Stimulated activated naive CD4-positive, alpha-beta T cell treated with Interleukin-2 at 50 U/mL for 16 hours (primary cell): Measurements from ENCODE around the gene C22orf39.

Source experiments
- DNase-seq: peaks from one replicate; lab custom pipeline; 2025; lab: John Stamatoyannopoulos, UW

C22orf39 gene

GRCh38 chr22:19477321-19478044, 30.0 kb upstream of the C22orf39 start:
- DNase-seq, result no peak

- DNase-seq, result no peak
Observed at GRCh38 chr22:19476023-19476422, 28.5 kb upstream of the C22orf39 start.

- no peak for DNase-seq
Observed at GRCh38 chr22:19473578-19473977, 26.1 kb upstream of the C22orf39 start.

- no peak for DNase-seq
Observed at GRCh38 chr22:19472233-19472632, 24.7 kb upstream of the C22orf39 start.

- DNase-seq, result no peak
Observed at GRCh38 chr22:19471572-19471971, 24.1 kb upstream of the C22orf39 start.

GRCh38 chr22:19470010-19470409, 22.5 kb upstream of the C22orf39 start:
- DNase-seq, result no peak

DNA sequence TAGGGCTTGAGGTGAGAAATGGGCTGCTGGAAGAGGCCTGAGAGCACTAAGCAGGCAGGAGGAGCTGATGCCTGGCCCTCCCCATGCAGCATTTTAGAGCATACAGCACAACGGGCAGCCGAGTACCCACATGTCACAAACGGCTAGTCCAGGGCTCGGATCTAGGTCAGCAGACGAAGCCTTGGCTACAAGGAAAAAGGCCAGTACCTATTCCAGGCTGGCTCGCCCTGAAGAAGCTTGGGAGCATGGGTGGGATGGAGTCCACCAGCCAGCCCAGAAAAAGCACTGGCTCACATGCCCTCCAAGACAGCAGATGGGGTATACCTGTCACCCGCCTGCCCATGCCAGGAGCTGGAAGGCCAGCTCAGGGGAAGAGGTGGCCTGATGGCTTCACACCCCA, 21.9 kb upstream of the C22orf39 start:
- DNase-seq, result no peak

- no peak for DNase-seq
Observed at GRCh38 chr22:19467912-19468311, 20.4 kb upstream of the C22orf39 start.

GRCh38 chr22:19466848-19467752, 19.6 kb upstream of the C22orf39 start:
- no peak for DNase-seq

- DNase-seq, result no peak
Observed at GRCh38 chr22:19466126-19466716, 18.7 kb upstream of the C22orf39 start.

GRCh38 chr22:19464975-19465374, 17.5 kb upstream of the C22orf39 start:
- DNase-seq, result no peak

- no peak for DNase-seq
Observed at GRCh38 chr22:19464546-19464945, 17.0 kb upstream of the C22orf39 start.

- no peak for DNase-seq
Observed at GRCh38 chr22:19463491-19464469, 16.3 kb upstream of the C22orf39 start.

DNA sequence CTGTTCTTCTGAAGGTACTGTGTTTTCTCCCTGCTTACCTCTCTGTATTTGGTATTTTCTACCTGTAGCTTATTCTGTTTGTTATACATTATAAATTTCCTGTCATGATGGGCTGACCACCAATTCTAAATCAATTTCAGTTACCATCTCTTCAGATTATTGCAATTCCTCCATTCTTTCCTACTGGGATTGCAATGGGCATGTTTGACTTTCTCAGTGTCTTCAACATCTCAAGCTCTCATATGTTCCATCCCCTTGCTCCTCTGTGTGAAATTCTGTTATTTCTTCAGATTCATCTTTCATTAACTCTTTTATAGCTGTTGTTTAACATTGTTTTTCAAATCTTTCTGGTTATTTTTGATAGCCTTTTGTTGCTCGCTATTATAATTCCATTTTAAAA, 15.5 kb upstream of the C22orf39 start:
- DNase-seq, result no peak

DNA sequence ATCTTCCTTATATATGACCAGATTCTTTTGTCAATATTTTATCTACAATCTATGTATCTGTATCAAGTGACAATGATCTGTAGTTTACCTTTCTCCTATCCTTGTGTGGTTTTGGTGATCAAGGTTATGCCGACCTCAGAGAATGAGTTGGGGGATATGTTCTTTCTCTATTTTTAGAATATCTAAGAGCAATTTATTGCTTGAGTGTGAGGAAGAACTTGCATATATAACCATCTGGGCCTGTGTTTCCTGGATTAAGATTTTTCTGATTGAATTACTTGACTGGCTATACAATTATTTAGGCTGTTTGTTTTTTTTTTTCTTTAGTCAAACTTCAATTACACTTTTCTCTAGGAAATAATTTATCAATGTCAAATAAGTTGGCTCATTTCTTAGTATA, 14.0 kb upstream of the C22orf39 start:
- no peak for DNase-seq

- DNase-seq, result no peak
Observed at GRCh38 chr22:19460036-19460435, 12.5 kb upstream of the C22orf39 start.

DNA sequence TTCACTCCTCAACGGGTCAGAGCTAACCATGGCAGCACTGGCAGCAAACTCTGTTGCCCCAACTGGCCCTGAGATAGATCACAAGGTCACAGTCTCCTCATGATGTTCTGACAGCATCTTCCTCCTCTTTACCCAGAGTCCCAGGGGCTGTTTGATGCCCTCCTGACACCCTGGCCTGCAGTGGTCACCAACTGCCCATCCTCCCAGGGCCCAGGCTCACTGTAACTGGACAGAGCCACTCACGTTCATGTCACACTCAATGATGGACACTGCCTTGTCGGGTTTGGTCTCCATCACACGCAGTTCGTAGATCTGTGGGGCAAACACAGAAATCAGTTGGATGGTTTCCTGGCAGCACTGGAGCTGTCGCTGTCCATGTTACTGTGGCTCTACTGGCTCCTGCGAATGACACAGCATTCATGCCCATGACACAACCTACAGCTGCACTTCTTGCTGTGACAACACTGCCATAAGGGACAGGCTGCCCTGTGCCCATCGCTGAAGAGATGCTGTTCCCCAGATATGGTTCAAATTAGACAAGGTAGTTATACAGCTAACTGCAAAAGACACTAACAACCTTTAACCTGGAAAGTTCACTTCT, 10.4 kb upstream of the C22orf39 start:
- no peak for DNase-seq

GRCh38 chr22:19456541-19456940, 9.0 kb upstream of the C22orf39 start:
- DNase-seq, result no peak

GRCh38 chr22:19455585-19456370, 8.3 kb upstream of the C22orf39 start:
- DNase-seq, result no peak

DNA sequence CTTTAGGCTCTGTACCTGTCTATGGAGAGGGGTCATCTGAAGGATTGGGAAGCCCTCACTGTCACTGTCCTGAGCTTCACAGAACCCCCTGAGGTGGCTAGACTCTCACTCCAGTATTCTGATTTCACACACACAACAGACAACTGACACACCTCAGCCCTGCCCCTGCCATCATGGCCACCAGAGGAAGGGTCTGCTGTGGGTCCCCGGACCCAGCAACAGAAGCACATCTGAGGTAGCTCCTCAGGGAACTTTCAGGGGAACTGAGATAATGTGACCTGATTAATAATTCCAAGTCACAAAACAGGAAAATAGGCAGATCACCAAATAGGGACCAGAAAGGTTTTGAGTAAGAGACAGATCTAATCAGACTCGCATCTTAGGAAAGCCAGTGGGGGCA, 7.5 kb upstream of the C22orf39 start:
- DNase-seq, result no peak
